ENCODE data around the gene FAM107B. TPM values are rescaled to one million over a fixed set of nuclear protein-coding genes. Genes with fewer than 3 reads are reported as not detected.

Gene FAM107B
- total RNA-seq, 1 experiment from 2014 or later: 41.6 TPM

GRCh38 chr10:14528450-14528849 lies 246.2 kb downstream of the FAM107B start:
- ChIA-PET RAD21 (ENCODE audit: low non-redundant PET in 1 of 2, low total read pairs in 2 of 2, uncharacterized antibody in 2 of 2, unreplicated experiment in 2 of 2) (no interaction called here), POLR2A (no interaction called here), CTCF (interaction anchor here (1.1 kb wide), 1 partner anchor 9 kb away, joined by 4 read pairs; no protein-coding TSS in a partner anchor)
- Histone ChIP-seq H3K4me1 (ENCODE audit: control insufficient read depth in 1 of 2, insufficient read depth in 2 of 2, low read length in 2 of 2) (peaks cover 0 to 8% of the 10 kb centered on the region in 2 experiments; a peak in 2 of 4 replicates), H3K27me3 (ENCODE audit: insufficient read depth, low read length) (no peaks in the 10 kb centered on the region), H3K4me2 (ENCODE audit: low read length) (no peak overlapping the region), H3K36me3 (ENCODE audit: control insufficient read depth in 1 of 2, insufficient read depth in 2 of 2, low read length in 2 of 2) (no peaks in the 10 kb centered on the region), H3K79me2 (ENCODE audit: insufficient read depth, low read length) (no peaks in the 10 kb centered on the region), H3K9me3 (ENCODE audit: control insufficient read depth in 1 of 2, insufficient read depth in 1 of 2, low read depth in 1 of 2, low read length in 2 of 2) (no peaks in the 10 kb centered on the region), H4K20me1 (ENCODE audit: insufficient read depth) (no peaks in the 10 kb centered on the region), H3K9me2 (ENCODE audit: insufficient read depth) (no peaks in the 10 kb centered on the region), H3K4me3 (replicated peaks in 1 of 2; ENCODE audit: low read depth in 1 of 2, low read length in 2 of 2) (no peak overlapping the region), H3K9ac (ENCODE audit: low read length) (no peak overlapping the region), H2AFZ (ENCODE audit: low read depth, low read length, poor library complexity, severe bottlenecking) (no peak overlapping the region), H3K27ac (ENCODE audit: low read depth, low read length) (no peak overlapping the region)
- ATAC-seq (no peak), DNase-seq (ENCODE audit: low read depth, low spot score) (no peak)
- BruUV-seq (replicated peaks): no TSS peak
- TF ChIP-seq POLR2AphosphoS5 (IDR thresholded peaks at IDR 0.05; ENCODE audit: low read depth, low read length): no peak
- no peak for TF ChIP-seq MAX (IDR thresholded peaks at IDR 0.05)
- TF ChIP-seq POLR2A (IDR thresholded peaks at IDR 0.05; ENCODE audit: borderline replicate concordance, extremely low read depth, insufficient read depth, insufficient read length): no peak
- TF ChIP-seq CBX3 (IDR thresholded peaks at IDR 0.05; ENCODE audit: low read depth): no peak
- intact Hi-C loops (cut with micrococcal nuclease): no loop called here

GRCh38 chr10:14527915-14528314 lies 246.8 kb downstream of the FAM107B start:
- Histone ChIP-seq H2AFZ (ENCODE audit: low read depth, low read length, poor library complexity, severe bottlenecking) (no peak overlapping the region), H3K79me2 (ENCODE audit: insufficient read depth, low read length) (no peaks in the 10 kb centered on the region), H3K36me3 (ENCODE audit: control insufficient read depth in 1 of 2, insufficient read depth in 2 of 2, low read length in 2 of 2) (no peaks in the 10 kb centered on the region), H3K27ac (ENCODE audit: low read depth, low read length) (no peak overlapping the region), H3K4me2 (ENCODE audit: low read length) (no peak overlapping the region), H3K9ac (ENCODE audit: low read length) (no peak overlapping the region), H3K4me1 (ENCODE audit: control insufficient read depth in 1 of 2, insufficient read depth in 2 of 2, low read length in 2 of 2) (peaks cover 0 to 3% of the 10 kb centered on the region in 2 experiments; a peak in 2 of 4 replicates), H3K27me3 (ENCODE audit: insufficient read depth, low read length) (no peaks in the 10 kb centered on the region), H3K4me3 (replicated peaks in 1 of 2; ENCODE audit: low read depth in 1 of 2, low read length in 2 of 2) (no peak overlapping the region), H3K9me3 (ENCODE audit: control insufficient read depth in 1 of 2, insufficient read depth in 1 of 2, low read depth in 1 of 2, low read length in 2 of 2) (no peaks in the 10 kb centered on the region), H4K20me1 (ENCODE audit: insufficient read depth) (no peaks in the 10 kb centered on the region), H3K9me2 (ENCODE audit: insufficient read depth) (no peaks in the 10 kb centered on the region)
- POLR2A ChIA-PET: no interaction called here
- CTCF ChIA-PET: no interaction called here
- no TSS peak for BruUV-seq (replicated peaks)
- RAD21 ChIA-PET (ENCODE audit: low non-redundant PET in 1 of 2, low total read pairs in 2 of 2, uncharacterized antibody in 2 of 2, unreplicated experiment in 2 of 2): no interaction called here
- no peak for DNase-seq (ENCODE audit: low read depth, low spot score)
- no peak for ATAC-seq
- intact Hi-C loops (cut with micrococcal nuclease): no loop called here
- TF ChIP-seq ZNF274 (IDR thresholded peaks at IDR 0.05; ENCODE audit: low read depth, low read length): no peak
- TF ChIP-seq CBX3 (IDR thresholded peaks at IDR 0.05; ENCODE audit: low read depth): no peak
- no peak for TF ChIP-seq REST (IDR thresholded peaks at IDR 0.05; ENCODE audit: low read depth)
- no peak for TF ChIP-seq TCF7L2 (IDR thresholded peaks at IDR 0.05; ENCODE audit: borderline replicate concordance, extremely low read depth, insufficient read depth, insufficient read length)
- no peak for TF ChIP-seq EGR1 (IDR thresholded peaks at IDR 0.05; ENCODE audit: low read depth)
- TF ChIP-seq RAD21 (IDR thresholded peaks at IDR 0.05; ENCODE audit: low read depth): no peak
- no peak for TF ChIP-seq EZH2 (IDR thresholded peaks at IDR 0.05)
- TF ChIP-seq JUND (IDR thresholded peaks at IDR 0.05): no peak
- no peak for TF ChIP-seq MAX (IDR thresholded peaks at IDR 0.05)
